GM12892 (cell line): ENCODE data around the gene ABCB9.

Experiments used
- DNase-seq: peaks from one replicate; pipeline ENCODE4 v3.0.0; 2011; ENCODE audit not compliant: insufficient read length
- FAIRE-seq: peaks from 2 replicates; lab custom pipeline; 2011; peaks lifted over from hg19 to GRCh38; lab: Jason Lieb, UNC
- POLR2A ChIP-seq: IDR thresholded peaks from 2 replicates; pipeline ENCODE4 v1.6.1; 2011; ENCODE audit warnings: low read depth, low read length, control low read depth
- POLR2AphosphoS5 ChIP-seq: IDR thresholded peaks from 2 replicates; pipeline ENCODE4 v1.6.1; 2011; ENCODE audit warnings: low read depth, low read length, control low read depth
- TAF1 ChIP-seq: IDR thresholded peaks from 2 replicates; pipeline ENCODE4 v1.6.1; 2011; ENCODE audit warnings: low read depth, mild to moderate bottlenecking, control low read depth, low read length, borderline replicate concordance

The ABCB9 gene

DNA sequence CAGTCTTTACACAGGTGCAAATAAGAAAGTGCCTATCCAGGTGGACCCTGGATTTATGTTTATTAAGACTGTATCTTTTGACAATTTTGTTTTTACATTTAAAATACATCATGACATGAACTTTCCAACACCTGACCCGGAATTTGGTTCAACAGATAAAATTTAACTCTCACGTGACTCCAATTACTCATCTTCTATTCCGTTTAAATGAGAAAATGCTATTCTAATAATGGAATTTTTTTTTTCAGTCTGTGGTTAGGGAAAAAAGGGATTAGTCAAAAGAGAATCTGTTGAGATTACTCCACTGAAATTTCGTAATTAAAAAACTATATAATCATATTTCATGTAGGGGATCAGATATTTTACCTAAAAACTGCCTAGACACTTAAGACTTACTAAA lies 81.4 kb downstream of the ABCB9 start:
- FAIRE-seq (no peak), DNase-seq (no peak)
- TF ChIP-seq POLR2AphosphoS5: no peak
- no peak for TF ChIP-seq TAF1
- no peak for TF ChIP-seq POLR2A

DNA sequence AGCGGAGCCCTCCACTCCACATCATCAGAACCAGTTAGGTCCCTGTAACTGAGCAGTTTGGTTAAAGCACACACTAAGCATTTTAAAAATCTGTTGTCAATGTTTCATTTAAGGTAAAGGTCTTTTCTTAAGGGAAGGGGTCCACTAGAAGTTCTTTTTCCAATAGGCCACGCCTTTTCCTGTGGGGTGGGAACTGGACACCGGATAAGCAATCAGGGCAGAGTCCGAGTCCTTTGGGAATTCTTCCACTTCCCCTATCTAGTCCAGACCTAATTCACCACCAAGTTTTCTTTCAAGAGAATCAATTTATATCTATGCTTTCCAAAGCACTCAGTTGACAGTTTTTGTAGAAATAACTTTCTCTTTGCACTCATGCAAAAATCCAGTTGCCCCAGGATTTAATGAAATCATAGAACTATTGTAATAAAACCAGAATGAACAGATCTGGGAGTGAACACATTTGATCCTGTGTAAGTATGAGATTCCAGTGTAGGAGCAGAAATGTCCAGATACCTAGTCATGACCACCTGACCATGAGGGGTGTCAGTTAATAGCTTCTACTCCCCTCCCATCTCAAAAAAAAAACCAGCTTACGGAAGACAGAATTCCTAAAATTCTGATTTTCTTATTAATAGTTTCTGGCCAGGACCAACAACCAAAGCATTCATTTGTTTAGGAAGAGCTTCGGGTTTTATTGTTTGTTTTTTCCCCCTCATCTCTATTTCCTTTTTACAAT lies 82.0 kb downstream of the ABCB9 start:
- FAIRE-seq (no peak), DNase-seq (no peak)
- TF ChIP-seq POLR2AphosphoS5: no peak
- no peak for TF ChIP-seq TAF1
- TF ChIP-seq POLR2A: no peak

- FAIRE-seq (no peak), DNase-seq (no peak)
- TF ChIP-seq POLR2A (no peak), TAF1 (no peak), POLR2AphosphoS5 (no peak)
Observed at GRCh38 chr12:122882908-122883558, 83.2 kb downstream of the ABCB9 start.

DNA sequence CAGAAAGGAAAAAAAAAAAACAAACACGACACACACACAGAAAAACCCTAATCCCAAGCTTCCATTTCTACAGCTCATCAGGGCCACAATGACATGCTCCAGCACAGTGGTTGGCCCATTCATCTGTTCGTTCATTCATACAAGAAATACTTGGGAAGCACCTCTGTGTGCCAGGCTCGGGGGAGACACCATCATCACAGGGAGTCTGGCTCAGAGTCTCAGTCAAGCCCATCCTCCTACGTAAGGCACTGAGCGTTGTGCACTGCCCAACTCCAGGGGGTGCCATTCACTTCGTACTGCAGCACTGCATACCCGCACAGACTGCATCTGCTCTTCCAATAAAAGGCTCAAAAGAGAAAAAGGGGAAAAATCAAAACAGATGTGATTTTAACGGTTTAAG lies 85.6 kb downstream of the ABCB9 start:
- FAIRE-seq: no peak
- DNase-seq: no peak
- TF ChIP-seq POLR2AphosphoS5 (no peak), TAF1 (no peak), POLR2A (no peak)

DNA sequence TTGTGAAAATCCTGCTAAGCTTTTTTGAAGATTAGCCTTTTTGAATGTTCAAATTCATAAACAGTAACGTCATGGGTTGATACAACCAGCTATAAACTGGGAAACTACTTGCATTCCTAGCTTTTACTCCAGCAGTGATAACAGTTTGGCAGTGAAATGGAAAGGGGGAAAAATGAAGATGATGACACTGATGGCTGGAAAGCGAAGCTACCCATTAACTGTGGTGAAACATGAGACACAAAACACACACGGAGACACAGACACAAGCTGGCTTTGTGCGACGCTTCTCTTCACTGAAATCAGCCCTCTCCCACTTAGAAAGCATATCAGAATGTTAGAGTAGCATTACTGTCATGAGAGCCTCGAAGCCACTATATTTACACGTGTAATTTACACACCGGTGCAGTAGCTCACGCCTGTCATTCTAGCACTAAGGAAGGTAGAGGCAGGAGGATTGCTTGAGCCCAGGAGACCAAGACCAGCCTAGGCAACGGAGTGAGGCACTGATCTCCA lies 86.1 kb downstream of the ABCB9 start:
- DNase-seq: no peak
- TF ChIP-seq TAF1 (no peak), POLR2AphosphoS5 (no peak), POLR2A (no peak)
- no peak for FAIRE-seq
